Endothelial cell of umbilical vein (primary cell): ENCODE data around the gene CCDC97.

Experiments used
- CTCF ChIP-seq, 2 donors: IDR thresholded peaks; 1 replicate in 1 of 2; 2 replicates in 1 of 2; pipeline ENCODE4 v1.5.1; 2011; ENCODE audit warnings: low read length in 2 of 2, mild to moderate bottlenecking in 2 of 2, moderate library complexity in 2 of 2, control low read depth in 1 of 2, inconsistent platforms in 1 of 2, low read depth in 1 of 2; ENCODE audit not compliant: insufficient read depth in 1 of 2; ENCODE audit errors: extremely low read depth in 1 of 2
- EZH2 ChIP-seq: IDR thresholded peaks from 2 replicates; pipeline ENCODE4 v1.6.1; 2012; ENCODE audit warnings: borderline replicate concordance, low read depth, mild to moderate bottlenecking, moderate library complexity, low read length, inconsistent platforms; ENCODE audit not compliant: severe bottlenecking
- FOS ChIP-seq: IDR thresholded peaks from 2 replicates; pipeline ENCODE4 v1.6.1; 2011; ENCODE audit warnings: mild to moderate bottlenecking, low read length, moderate library complexity, borderline replicate concordance; ENCODE audit not compliant: insufficient read depth
- GATA2 ChIP-seq: IDR thresholded peaks from 2 replicates; pipeline ENCODE4 v1.7.0; 2011; ENCODE audit warnings: low read depth, mild to moderate bottlenecking, moderate library complexity, mixed read lengths, low read length; ENCODE audit not compliant: insufficient read length, insufficient read depth
- MAX ChIP-seq: IDR thresholded peaks from 2 replicates; pipeline ENCODE4 v1.6.1; 2011; ENCODE audit not compliant: insufficient read depth, insufficient read length
- POLR2A ChIP-seq: IDR thresholded peaks from 2 replicates; pipeline ENCODE4 v1.6.1; 2012; ENCODE audit warnings: low read depth, mild to moderate bottlenecking, control low read depth, low read length
- POLR2AphosphoS5 ChIP-seq: IDR thresholded peaks from 2 replicates; pipeline ENCODE4 v1.6.1; 2012; ENCODE audit warnings: low read depth, mild to moderate bottlenecking, control low read depth, low read length, moderate library complexity; ENCODE audit not compliant: insufficient read depth

DNA sequence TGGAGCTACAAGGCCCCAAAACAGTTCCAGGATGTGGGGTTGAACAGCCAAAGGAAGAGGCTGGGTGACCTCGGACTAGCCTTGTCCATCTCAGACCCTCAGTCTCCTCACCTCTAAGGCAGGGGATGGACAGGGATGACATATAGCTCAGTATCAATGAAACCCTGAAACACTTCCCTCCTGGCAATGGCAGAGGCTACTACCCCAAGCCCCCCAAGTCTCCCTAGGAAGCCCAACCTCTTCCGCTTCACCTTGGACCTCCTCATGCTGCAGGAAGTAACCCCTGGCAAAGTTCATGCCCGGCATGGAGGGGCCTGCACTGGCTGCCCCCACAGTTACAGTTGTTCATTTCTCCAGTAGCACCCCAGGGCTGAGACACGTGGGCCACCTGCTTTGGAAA is 10.6 kb downstream of the CCDC97 start:
- TF ChIP-seq EZH2 (no peak), POLR2A (no peak), POLR2AphosphoS5 (no peak), CTCF (IDR thresholded peaks at IDR 0.05; ENCODE audit: extremely low read depth in 1 of 2, insufficient read depth in 1 of 2, low read depth in 1 of 2, low read length in 2 of 2) (no peak), MAX (no peak), FOS (no peak), GATA2 (no peak)
